RWPE2 (cell line): ENCODE data around the gene TNS3.

Experiments
- ATAC-seq: fragments of 200-7000 bp; cut with Tn5 transposase; 3 replicates; pipeline ENCODE4 v1.9.1; 2021; ENCODE audit warnings: low read depth
- DNase-seq: peaks from one replicate; pipeline ENCODE4 v3.0.0-alpha.2; 2020; ENCODE audit warnings: low spot score
- H3K27ac ChIP-seq: fragments of 450-650 bp; 2 replicates; pipeline ENCODE4 v1.5.1; 2017; ENCODE audit warnings: mild to moderate bottlenecking; ENCODE audit not compliant: poor library complexity, severe bottlenecking
- H3K27me3 ChIP-seq: fragments of 250-450 bp; sonication (Bioruptor Pico); 2 replicates; pipeline ENCODE4 v1.5.1; 2021; ENCODE audit warnings: mild to moderate bottlenecking, moderate library complexity; ENCODE audit not compliant: insufficient read depth, poor library complexity, severe bottlenecking
- H3K36me3 ChIP-seq: fragments of 250-450 bp; sonication (Bioruptor Pico); 2 replicates; pipeline ENCODE4 v1.5.1; 2020; ENCODE audit warnings: low read depth, mild to moderate bottlenecking, moderate library complexity
- H3K4me1 ChIP-seq: fragments of 250-450 bp; sonication (Bioruptor Pico); 2 replicates; pipeline ENCODE4 v1.5.1; 2021; ENCODE audit warnings: mild to moderate bottlenecking, moderate library complexity; ENCODE audit not compliant: insufficient read depth, poor library complexity, severe bottlenecking
- H3K4me3 ChIP-seq: fragments of 250-450 bp; sonication (Bioruptor Pico); 2 replicates; pipeline ENCODE4 v1.5.1; 2021; ENCODE audit warnings: mild to moderate bottlenecking, moderate library complexity; ENCODE audit not compliant: severe bottlenecking
- H3K9me3 ChIP-seq: fragments of 250-450 bp; sonication (Bioruptor Pico); 2 replicates; pipeline ENCODE4 v1.5.1; 2021; ENCODE audit warnings: mild to moderate bottlenecking, moderate library complexity; ENCODE audit not compliant: severe bottlenecking
- TF ChIP-seq, protein P1 (sequence below): fragments of 450-650 bp; IDR thresholded peaks from one replicate; pipeline ENCODE4 v1.5.1; 2017; ENCODE audit warnings: mild to moderate bottlenecking, moderate library complexity; ENCODE audit not compliant: poor library complexity, severe bottlenecking

Gene TNS3

DNA sequence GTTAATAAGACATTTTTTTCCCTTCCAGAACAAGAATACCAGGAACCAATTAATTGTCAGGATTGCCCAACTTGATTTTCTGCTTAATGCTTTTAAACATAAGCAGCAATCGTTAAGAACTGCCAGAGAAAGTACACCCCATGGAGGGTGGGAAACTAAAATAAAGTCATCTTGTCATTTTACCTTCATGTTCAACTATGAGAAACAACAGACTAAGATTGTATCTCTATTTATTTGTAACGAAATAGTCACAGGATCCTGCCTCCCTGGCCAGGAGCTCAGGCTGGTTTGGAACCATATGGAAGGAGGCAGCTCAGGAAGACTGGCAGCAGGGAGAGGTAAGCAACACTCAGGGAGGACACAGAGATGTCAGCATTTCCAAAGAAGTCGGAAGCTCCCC is 129.6 kb downstream of the TNS3 start:
- no peaks in the 10 kb centered on the region for H3K9me3 ChIP-seq
- no peak for ATAC-seq
- H3K27me3 ChIP-seq = no peaks in the 10 kb centered on the region
- no peak for DNase-seq
- TF ChIP-seq, protein P1, sequence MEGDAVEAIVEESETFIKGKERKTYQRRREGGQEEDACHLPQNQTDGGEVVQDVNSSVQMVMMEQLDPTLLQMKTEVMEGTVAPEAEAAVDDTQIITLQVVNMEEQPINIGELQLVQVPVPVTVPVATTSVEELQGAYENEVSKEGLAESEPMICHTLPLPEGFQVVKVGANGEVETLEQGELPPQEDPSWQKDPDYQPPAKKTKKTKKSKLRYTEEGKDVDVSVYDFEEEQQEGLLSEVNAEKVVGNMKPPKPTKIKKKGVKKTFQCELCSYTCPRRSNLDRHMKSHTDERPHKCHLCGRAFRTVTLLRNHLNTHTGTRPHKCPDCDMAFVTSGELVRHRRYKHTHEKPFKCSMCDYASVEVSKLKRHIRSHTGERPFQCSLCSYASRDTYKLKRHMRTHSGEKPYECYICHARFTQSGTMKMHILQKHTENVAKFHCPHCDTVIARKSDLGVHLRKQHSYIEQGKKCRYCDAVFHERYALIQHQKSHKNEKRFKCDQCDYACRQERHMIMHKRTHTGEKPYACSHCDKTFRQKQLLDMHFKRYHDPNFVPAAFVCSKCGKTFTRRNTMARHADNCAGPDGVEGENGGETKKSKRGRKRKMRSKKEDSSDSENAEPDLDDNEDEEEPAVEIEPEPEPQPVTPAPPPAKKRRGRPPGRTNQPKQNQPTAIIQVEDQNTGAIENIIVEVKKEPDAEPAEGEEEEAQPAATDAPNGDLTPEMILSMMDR = no peak
- H3K4me3 ChIP-seq = no peak overlapping the region
- peaks cover 26% of the 10 kb centered on the region for H3K4me1 ChIP-seq
- H3K36me3 ChIP-seq = 0 out of 2 replicates have a peak, but pooled peaks cover 4% of the 10 kb centered on the region
- peak overlapping the region; percentile 94 for H3K27ac ChIP-seq

DNA sequence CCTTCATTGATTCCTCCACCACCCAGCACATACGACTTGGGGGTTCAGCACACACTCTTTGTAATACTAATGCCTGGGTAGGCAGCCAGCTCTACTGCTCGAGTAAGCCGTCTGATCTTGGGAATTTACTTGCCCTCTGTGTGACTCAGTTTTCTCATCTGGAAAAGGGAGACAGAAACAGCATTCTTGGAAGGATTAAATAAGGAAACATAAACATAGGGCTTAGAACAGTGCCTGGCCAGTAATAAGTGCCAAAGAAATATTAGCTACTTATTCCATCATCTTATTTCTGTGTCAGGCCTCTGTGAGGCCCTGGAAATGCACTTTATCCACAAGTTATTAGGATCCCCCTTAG is 130.1 kb downstream of the TNS3 start:
- DNase-seq (no peak), ATAC-seq (no peak)
- Histone ChIP-seq H3K4me3 (no peak overlapping the region), H3K36me3 (0 out of 2 replicates have a peak, but pooled peaks cover 4% of the 10 kb centered on the region), H3K9me3 (no peaks in the 10 kb centered on the region), H3K27ac (peak overlapping the region; percentile 94), H3K4me1 (peaks cover 26% of the 10 kb centered on the region), H3K27me3 (no peaks in the 10 kb centered on the region)
- TF ChIP-seq, protein P1 = no peak

DNA sequence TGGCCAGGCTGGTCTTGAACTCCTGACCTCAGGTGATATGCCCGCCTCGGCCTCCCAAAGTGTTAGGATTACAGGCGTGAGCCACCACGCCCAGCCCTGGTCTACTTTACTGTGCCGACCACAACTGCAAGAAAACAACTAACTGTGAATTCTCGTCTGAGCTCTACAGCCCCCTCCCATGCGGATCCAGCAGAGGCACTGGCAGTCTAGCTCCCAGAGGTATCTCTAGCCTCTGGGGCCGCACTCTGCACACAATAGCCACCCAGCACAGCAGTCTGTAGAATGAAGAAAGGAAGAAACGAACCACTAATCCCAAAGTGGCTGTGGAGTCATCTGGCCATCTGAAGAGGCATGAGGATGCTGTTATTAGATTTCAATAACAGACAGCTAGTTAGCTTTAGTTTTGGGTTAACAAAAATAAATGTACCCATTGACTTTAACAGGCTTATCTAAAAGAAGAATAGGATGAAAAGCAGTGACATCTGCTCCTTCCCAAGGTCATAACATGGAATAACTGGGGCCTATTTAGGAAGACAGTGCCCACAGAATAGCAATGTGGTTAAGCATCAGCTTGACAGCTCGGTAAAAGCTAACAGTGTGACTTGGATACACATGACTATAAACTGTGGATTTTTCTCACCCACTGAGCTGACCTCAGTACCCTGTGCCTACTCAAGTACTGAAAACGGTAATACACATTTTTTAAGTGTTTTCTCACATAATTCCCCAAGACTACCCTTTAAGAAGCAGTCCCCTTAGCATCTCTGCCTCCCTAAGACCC is 131.9 kb downstream of the TNS3 start:
- TF ChIP-seq, protein P1 = no peak
- Histone ChIP-seq H3K4me1 (peaks cover 26% of the 10 kb centered on the region), H3K36me3 (0 out of 2 replicates have a peak, but pooled peaks cover 4% of the 10 kb centered on the region), H3K27ac (no peak overlapping the region), H3K9me3 (no peaks in the 10 kb centered on the region), H3K4me3 (no peak overlapping the region), H3K27me3 (no peaks in the 10 kb centered on the region)
- DNase-seq = no peak
- ATAC-seq = no peak

DNA sequence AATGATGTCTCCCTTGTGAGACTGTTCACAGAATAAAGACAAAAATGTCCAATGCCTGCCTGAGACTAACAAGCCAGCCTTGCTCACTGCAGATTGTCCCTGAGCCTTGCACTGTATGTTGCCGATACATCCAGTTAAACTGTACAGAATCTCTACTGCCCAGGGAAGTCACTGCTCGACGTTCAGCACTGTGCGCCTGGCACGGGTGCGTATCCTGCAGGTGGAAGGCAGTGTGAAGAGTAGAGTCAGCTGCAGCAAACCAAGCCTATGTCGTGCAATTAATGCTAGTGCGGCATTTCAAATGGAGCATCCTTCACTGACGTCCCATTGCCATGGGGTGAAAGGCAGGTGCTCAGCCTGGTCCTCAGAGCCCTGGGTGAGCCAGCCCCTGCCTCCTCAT is 132.9 kb downstream of the TNS3 start:
- ATAC-seq = no peak
- peaks cover 19% of the 10 kb centered on the region for H3K4me1 ChIP-seq
- no peak overlapping the region for H3K27ac ChIP-seq

More for the DNA sequence above, 132.9 kb downstream of the TNS3 start:
- Histone ChIP-seq H3K4me3 (no peak overlapping the region), H3K36me3 (0 out of 2 replicates have a peak, but pooled peaks cover 4% of the 10 kb centered on the region), H3K9me3 (no peaks in the 10 kb centered on the region), H3K27me3 (no peaks in the 10 kb centered on the region)
- TF ChIP-seq, protein P1 = no peak
- DNase-seq = no peak
